ENCODE data around the gene WDR75. TPM values are rescaled to one million over a fixed set of nuclear protein-coding genes. Genes with fewer than 3 reads are reported as not detected.

Gene WDR75
- total RNA-seq, 1 donor from 2014 or later = 61.4 TPM

GRCh38 chr2:189515264-189515663 lies 74.0 kb downstream of the WDR75 start:
- no peak for DNase-seq (ENCODE audit: low spot score in 2 of 2, unreplicated experiment in 2 of 2)
- Mint-ChIP-seq H3K9me3 (peaks cover 20% of the 10 kb centered on the region), H3K4me1 (peaks cover 42% of the 10 kb centered on the region), H3K4me3 (no peak overlapping the region), H3K27me3 (ENCODE audit: low read depth) (no peaks in the 10 kb centered on the region), H3K36me3 (peaks cover 16% of the 10 kb centered on the region), H3K27ac (no peak overlapping the region)
- no peak for TF ChIP-seq CTCF (IDR thresholded peaks at IDR 0.05; ENCODE audit: unreplicated experiment)

- Mint-ChIP-seq H3K27ac (no peak overlapping the region), H3K27me3 (ENCODE audit: low read depth) (no peaks in the 10 kb centered on the region), H3K9me3 (peaks cover 18% of the 10 kb centered on the region), H3K36me3 (peaks cover 16% of the 10 kb centered on the region), H3K4me1 (peaks cover 48% of the 10 kb centered on the region), H3K4me3 (no peak overlapping the region)
- TF ChIP-seq CTCF (IDR thresholded peaks at IDR 0.05; ENCODE audit: unreplicated experiment) = no peak
- DNase-seq (ENCODE audit: low spot score in 2 of 2, unreplicated experiment in 2 of 2) = no peak
Measured at GRCh38 chr2:189516546-189516945, 75.3 kb downstream of the WDR75 start.

GRCh38 chr2:189517847-189518535 lies 76.7 kb downstream of the WDR75 start:
- peaks cover 18% of the 10 kb centered on the region for H3K9me3 Mint-ChIP-seq
- TF ChIP-seq CTCF (IDR thresholded peaks at IDR 0.05; ENCODE audit: unreplicated experiment) = no peak
- no peak for DNase-seq (ENCODE audit: low spot score in 2 of 2, unreplicated experiment in 2 of 2)
- H3K27ac Mint-ChIP-seq = peak overlapping the region; percentile 69
- no peaks in the 10 kb centered on the region for H3K27me3 Mint-ChIP-seq (ENCODE audit: low read depth)
- H3K4me3 Mint-ChIP-seq = no peak overlapping the region
- peaks cover 16% of the 10 kb centered on the region for H3K36me3 Mint-ChIP-seq
- peaks cover 56% of the 10 kb centered on the region for H3K4me1 Mint-ChIP-seq

GRCh38 chr2:189519631-189520387 lies 78.5 kb downstream of the WDR75 start:
- H3K9me3 Mint-ChIP-seq = peaks cover 13% of the 10 kb centered on the region
- peaks cover 53% of the 10 kb centered on the region for H3K4me1 Mint-ChIP-seq
- peak overlapping the region; percentile 76 for H3K27ac Mint-ChIP-seq

More at GRCh38 chr2:189519631-189520387, 78.5 kb downstream of the WDR75 start:
- H3K27me3 Mint-ChIP-seq (ENCODE audit: low read depth) = no peaks in the 10 kb centered on the region
- DNase-seq (ENCODE audit: low spot score in 2 of 2, unreplicated experiment in 2 of 2) = no peak
- TF ChIP-seq CTCF (IDR thresholded peaks at IDR 0.05; ENCODE audit: unreplicated experiment) = no peak
- no peak overlapping the region for H3K4me3 Mint-ChIP-seq
- peaks cover 17% of the 10 kb centered on the region for H3K36me3 Mint-ChIP-seq

Data from mesothelial cell of epicardium (in vitro differentiated cells).